IPS-15b (cell line): ENCODE measurements around the gene TKTL1.

Experiments
- H3K27me3 ChIP-seq: one replicate; pipeline ENCODE4 v1.6.1; 2013; ENCODE audit warnings: low read length; ENCODE audit not compliant: control insufficient read depth, insufficient read depth
- H3K36me3 ChIP-seq: one replicate; pipeline ENCODE4 v1.6.1; 2013; ENCODE audit warnings: low read length; ENCODE audit not compliant: control insufficient read depth, insufficient read depth
- H3K4me1 ChIP-seq: one replicate; pipeline ENCODE4 v1.6.1; 2013; ENCODE audit warnings: mild to moderate bottlenecking, low read length; ENCODE audit not compliant: control insufficient read depth, insufficient read depth
- H3K4me3 ChIP-seq: one replicate; pipeline ENCODE4 v1.5.1; 2013; ENCODE audit warnings: low read depth, low read length
- H3K9ac ChIP-seq: one replicate; pipeline ENCODE4 v1.6.1; 2013; ENCODE audit warnings: low read depth, mild to moderate bottlenecking, low read length
- H3K9me3 ChIP-seq: one replicate; pipeline ENCODE4 v1.6.1; 2013; ENCODE audit warnings: mild to moderate bottlenecking, low read length; ENCODE audit not compliant: control insufficient read depth, insufficient read depth

The TKTL1 gene

GRCh38 chrX:154349979-154350378, 54.4 kb downstream of the TKTL1 start:
- peaks cover 4% of the 10 kb centered on the region for H3K9me3 ChIP-seq
- no peaks in the 10 kb centered on the region for H3K4me1 ChIP-seq
- peaks cover 70% of the 10 kb centered on the region for H3K36me3 ChIP-seq

GRCh38 chrX:154350429-154351182, 55.0 kb downstream of the TKTL1 start:
- Histone ChIP-seq H3K36me3 (peaks cover 76% of the 10 kb centered on the region), H3K27me3 (no peaks in the 10 kb centered on the region), H3K9me3 (peaks cover 4% of the 10 kb centered on the region), H3K9ac (no peak overlapping the region), H3K4me3 (no peak overlapping the region), H3K4me1 (no peaks in the 10 kb centered on the region)

More at GRCh38 chrX:154349979-154350378, 54.4 kb downstream of the TKTL1 start:
- Histone ChIP-seq H3K4me3 (no peak overlapping the region), H3K9ac (no peak overlapping the region), H3K27me3 (no peaks in the 10 kb centered on the region)

- H3K4me1 ChIP-seq: no peaks in the 10 kb centered on the region
- no peaks in the 10 kb centered on the region for H3K27me3 ChIP-seq
- H3K4me3 ChIP-seq: no peak overlapping the region
- peaks cover 84% of the 10 kb centered on the region for H3K36me3 ChIP-seq
- no peak overlapping the region for H3K9ac ChIP-seq
- H3K9me3 ChIP-seq: peaks cover 4% of the 10 kb centered on the region
Observed at GRCh38 chrX:154351183-154352011, 55.8 kb downstream of the TKTL1 start.

GRCh38 chrX:154352012-154352401, 56.4 kb downstream of the TKTL1 start:
- Histone ChIP-seq H3K9ac (no peak overlapping the region), H3K36me3 (peaks cover 90% of the 10 kb centered on the region), H3K9me3 (peaks cover 4% of the 10 kb centered on the region), H3K4me1 (no peaks in the 10 kb centered on the region), H3K27me3 (no peaks in the 10 kb centered on the region), H3K4me3 (no peak overlapping the region)

GRCh38 chrX:154352466-154352865, 56.9 kb downstream of the TKTL1 start:
- peaks cover 95% of the 10 kb centered on the region for H3K36me3 ChIP-seq
- H3K27me3 ChIP-seq: no peaks in the 10 kb centered on the region
- no peak overlapping the region for H3K4me3 ChIP-seq
- no peaks in the 10 kb centered on the region for H3K4me1 ChIP-seq
- peaks cover 4% of the 10 kb centered on the region for H3K9me3 ChIP-seq
- no peak overlapping the region for H3K9ac ChIP-seq

DNA sequence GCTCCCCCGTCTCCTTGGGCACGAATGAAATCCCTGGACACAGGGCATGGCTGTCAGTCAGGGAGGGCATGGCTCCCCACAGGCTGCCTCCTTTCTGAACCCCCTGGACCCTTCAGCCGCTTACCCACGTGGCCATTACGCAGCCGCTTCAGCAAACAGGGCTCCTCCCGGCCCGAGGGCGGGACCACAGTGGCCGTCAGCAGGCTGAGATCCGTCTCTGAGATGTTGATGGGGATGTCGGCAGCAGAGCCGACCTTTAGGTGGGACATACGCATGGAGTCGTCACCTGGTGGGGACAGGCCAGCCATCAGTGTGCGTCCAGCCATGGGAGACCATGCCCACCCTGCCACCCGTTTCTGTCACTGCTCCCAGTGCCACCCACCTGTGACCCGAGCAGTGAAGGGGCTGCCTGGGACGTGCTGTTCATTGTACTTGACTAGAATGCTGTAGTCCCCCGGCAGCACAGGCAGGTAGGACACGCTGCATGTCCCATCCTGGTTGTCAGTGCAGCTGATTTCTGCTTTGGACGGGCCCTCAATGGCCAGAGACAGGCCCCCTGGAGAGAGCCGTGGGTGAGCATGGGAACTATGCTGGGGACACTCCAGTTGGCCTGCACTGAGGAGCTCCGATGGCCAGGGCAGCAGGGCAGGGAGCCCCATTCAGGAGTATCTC, 57.7 kb downstream of the TKTL1 start:
- Histone ChIP-seq H3K36me3 (peaks cover 100% of the 10 kb centered on the region), H3K27me3 (no peaks in the 10 kb centered on the region), H3K9ac (no peak overlapping the region), H3K9me3 (peaks cover 4% of the 10 kb centered on the region), H3K4me3 (no peak overlapping the region), H3K4me1 (no peaks in the 10 kb centered on the region)

- Histone ChIP-seq H3K9ac (no peak overlapping the region), H3K4me1 (no peaks in the 10 kb centered on the region), H3K4me3 (no peak overlapping the region), H3K36me3 (peaks cover 100% of the 10 kb centered on the region), H3K9me3 (peaks cover 4% of the 10 kb centered on the region), H3K27me3 (no peaks in the 10 kb centered on the region)
Observed at GRCh38 chrX:154354013-154354412, 58.4 kb downstream of the TKTL1 start.

DNA sequence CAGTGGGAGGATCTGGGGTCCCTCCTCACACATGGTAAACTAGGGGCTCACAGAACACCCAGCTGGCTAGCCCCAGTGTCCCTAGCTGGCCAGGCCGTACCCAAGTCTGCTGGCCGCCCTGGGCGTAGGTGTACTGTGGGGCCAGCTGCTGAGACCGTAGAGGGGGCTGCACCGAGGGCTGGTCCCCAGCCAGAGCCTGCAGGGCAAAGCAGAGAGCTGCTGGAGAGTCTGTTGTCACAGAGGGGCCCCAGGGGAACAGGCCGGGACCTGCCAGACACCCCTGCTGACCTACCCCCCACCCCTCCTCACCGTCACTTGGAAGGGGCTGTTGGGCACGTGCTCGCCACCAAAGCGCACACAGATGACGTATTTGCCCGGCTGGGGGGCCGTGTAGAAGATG, 58.9 kb downstream of the TKTL1 start:
- no peaks in the 10 kb centered on the region for H3K27me3 ChIP-seq
- H3K9me3 ChIP-seq: peaks cover 4% of the 10 kb centered on the region
- H3K4me1 ChIP-seq: no peaks in the 10 kb centered on the region
- no peak overlapping the region for H3K4me3 ChIP-seq
- H3K36me3 ChIP-seq: peaks cover 100% of the 10 kb centered on the region
- no peak overlapping the region for H3K9ac ChIP-seq

- Histone ChIP-seq H3K4me3 (no peak overlapping the region), H3K9me3 (peaks cover 4% of the 10 kb centered on the region), H3K27me3 (no peaks in the 10 kb centered on the region), H3K4me1 (no peaks in the 10 kb centered on the region), H3K36me3 (peaks cover 100% of the 10 kb centered on the region), H3K9ac (no peak overlapping the region)
Observed at GRCh38 chrX:154355094-154355775, 59.6 kb downstream of the TKTL1 start.

DNA sequence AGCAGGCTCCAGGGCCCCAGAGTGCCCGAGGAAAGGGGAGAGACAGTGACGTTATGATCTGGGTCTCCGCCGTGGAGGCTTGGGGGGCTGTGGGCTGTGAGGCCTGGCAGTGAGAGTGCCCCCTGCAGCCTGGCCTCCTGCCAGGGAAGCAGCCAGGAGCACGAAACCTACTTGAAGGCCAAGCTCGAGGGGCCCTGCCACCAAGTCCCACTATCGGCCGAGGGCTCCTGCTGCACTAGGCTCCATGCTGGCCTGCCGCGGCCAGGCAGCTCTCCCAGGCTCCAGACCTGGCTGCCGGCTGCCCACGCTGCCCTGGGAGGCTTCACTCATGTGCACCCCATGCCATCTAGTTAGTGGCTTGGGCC, 60.2 kb downstream of the TKTL1 start:
- Histone ChIP-seq H3K4me3 (no peak overlapping the region), H3K9ac (no peak overlapping the region), H3K36me3 (peaks cover 98% of the 10 kb centered on the region), H3K9me3 (peaks cover 4% of the 10 kb centered on the region), H3K4me1 (no peaks in the 10 kb centered on the region), H3K27me3 (no peaks in the 10 kb centered on the region)

DNA sequence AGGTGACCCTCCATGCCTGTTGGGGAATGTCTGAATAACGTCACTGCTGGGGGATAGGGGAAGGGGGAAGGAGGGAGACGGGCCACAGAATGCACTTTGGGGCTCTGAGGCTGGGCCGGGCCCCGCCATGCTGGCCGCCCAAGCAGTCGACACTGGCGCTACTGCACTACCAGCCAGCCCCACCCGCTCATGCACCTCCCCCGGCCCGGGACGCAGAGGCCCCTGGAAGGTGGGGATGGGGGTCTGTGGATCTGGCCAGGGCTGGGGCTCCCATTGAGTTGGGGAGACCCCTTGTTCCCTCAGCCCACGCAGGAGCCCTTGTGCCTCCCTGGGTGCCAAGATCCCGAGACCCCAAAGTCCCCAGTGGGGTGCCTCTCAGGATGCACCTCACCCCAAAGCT, 61.0 kb downstream of the TKTL1 start:
- Histone ChIP-seq H3K9me3 (peaks cover 6% of the 10 kb centered on the region), H3K27me3 (no peaks in the 10 kb centered on the region), H3K4me3 (no peak overlapping the region), H3K36me3 (peaks cover 97% of the 10 kb centered on the region), H3K9ac (no peak overlapping the region), H3K4me1 (no peaks in the 10 kb centered on the region)
